Stimulated activated CD8-positive, alpha-beta memory T cell treated with anti-CD3 and anti-CD28 coated beads, Interleukin-7, amount 100 ng/mL, for 1 hour (primary cell): ENCODE results near the gene CALML5.

Experiments used
- DNase-seq, 2 donors: peaks; one replicate each; pipeline ENCODE4 v3.0.0-alpha.2; 2020; ENCODE audit warnings: low read depth in 2 of 2

CALML5 gene

GRCh38 chr10:5461914-5462840, 37.2 kb downstream of the CALML5 start:
- no peak for DNase-seq

DNA sequence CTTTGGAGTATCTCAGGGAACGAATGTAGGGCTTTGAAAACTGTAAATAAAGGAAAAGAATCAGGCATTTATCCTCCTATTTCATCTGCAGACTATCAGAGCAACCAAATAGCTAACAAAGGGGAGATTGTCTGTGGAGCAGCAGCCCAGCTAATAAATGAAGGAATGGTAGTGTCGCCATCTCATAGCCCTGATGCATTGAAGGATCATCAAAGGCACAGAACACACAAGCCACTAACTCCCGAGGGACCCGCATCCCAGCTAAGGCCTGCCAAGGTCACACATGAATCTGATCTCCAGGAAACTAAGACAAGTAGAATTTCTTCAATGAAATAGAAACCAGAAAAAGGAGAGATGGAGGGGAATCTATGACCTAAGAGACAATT, 38.2 kb downstream of the CALML5 start:
- no peak for DNase-seq

DNA sequence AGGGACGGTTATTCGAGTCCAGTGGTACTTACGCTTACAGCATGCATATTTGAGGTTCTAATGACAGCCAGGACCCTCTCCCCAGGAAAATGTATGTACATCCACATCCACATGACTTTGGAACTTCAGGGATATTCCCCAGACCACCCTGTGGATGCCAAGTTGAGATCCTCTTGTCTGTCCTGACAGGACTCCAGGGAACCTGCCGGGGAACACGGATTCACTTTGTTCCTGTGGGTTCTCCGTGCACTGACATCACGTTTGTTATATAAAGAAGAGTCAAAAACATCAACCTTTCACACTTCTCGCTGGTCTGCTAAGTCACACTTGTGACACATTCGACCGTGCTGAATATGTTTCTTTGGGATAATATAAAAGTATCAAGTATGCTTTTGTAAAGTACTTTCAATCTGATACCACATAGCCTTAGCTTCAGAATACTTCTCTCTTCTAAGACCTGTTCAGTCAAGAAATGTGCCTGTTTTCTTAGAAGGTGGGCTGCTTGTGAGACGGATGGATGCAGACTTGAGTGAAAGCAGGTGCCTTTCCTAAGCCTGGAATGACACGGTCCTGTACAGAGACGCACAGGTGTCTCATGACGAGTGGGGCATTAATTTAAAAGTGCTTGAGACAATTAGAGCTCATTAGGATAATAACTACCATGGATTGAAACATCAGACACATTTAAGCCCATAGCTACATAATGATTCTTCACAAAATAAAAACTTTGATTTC, 38.7 kb downstream of the CALML5 start:
- DNase-seq: no peak

GRCh38 chr10:5458949-5459747, 40.2 kb downstream of the CALML5 start:
- DNase-seq: no peak

DNA sequence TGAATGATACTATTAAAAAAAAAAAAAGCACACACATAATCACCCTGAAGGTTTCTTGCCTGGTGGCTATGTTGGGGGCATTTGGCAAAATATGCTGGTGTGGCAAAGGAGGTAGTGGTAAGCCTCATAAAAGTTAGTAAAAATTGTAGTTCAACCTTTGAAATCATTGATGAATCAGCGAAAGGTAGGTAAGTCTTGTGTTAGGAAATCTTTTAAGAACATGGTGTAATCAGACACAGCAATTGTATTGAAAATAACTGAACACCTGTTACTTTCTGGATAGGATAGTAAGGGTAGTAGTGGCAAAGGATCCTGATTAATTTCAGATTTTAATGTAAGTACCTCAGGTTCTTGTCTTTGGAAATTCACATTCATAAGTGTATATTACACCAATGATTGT, 40.9 kb downstream of the CALML5 start:
- no peak for DNase-seq

DNA sequence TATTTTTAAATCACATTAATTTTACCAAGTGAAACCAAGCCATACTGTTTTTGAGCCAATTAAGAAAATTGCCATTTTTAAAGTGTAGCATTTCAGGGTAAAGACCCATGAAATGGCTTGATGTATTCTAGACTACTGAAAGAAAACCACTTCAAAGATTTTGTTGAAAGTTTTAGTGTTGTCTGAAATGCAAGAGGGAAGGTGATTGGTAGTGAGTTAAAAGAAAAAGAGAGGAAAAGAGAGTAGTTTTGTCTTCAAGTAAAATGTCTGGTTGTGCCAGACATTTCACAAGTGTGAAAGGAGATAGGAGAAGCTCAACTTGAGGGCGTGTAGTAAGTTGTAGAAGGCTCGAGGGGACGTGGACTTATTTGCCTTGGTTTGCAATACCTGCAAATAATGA, 41.6 kb downstream of the CALML5 start:
- no peak for DNase-seq

- no peak for DNase-seq
Measured at GRCh38 chr10:5456563-5456962, 42.8 kb downstream of the CALML5 start.

GRCh38 chr10:5453749-5454489, 45.5 kb downstream of the CALML5 start:
- no peak for DNase-seq

DNA sequence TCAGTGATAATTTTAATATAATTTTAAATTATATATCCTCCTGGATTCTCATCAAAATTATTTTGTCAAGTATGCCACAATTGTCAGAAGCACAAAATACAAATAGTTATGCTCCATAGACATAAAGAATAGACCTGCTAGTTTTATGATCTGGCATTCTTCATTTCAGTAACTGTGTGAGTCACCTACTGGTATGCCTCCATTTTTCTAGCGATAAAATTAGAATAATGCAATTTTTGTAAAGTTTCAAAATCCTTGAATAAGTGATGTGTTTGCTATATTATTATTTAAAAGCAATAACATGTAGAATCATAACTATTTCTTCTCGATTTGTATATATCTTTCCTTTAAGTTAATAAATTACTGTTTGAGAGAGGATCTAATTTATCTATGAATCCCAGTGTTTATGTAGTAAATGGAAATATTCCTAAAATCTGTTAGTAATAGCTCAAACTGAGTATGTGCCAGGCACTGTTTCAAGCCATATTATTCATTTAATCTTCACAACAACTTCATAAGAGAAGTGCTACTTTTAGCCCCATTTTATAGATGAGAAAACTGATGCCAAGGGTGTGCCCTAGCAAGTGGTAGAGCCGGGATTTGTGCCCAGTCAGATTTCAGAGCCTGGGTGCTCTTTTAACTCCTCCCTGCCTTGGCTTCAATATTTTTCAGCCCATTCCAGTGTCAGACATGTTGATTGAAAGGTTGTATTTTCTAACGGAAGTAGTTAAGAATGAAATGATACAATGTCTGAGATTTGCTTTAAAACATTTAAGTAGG, 48.6 kb downstream of the CALML5 start:
- no peak for DNase-seq

DNA sequence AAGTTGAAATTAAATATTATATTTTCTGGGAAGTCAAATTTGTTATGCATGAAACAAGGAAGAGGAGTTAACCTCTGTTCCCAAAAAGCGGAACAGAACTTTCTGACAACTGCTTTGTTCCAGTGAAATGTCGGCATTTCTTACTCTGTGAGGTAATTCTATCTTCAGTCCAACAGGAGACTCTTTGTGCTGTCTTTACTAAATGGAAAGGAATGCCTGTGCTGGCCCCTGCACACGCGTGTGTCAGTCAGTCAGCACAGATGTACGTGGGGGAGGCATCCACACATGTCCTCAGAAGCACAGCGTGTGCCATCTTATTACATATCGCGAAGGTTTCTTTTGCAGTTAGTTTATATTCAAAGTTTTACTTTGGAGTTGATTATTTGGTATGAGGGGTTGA, 49.5 kb downstream of the CALML5 start:
- DNase-seq: no peak

- no peak for DNase-seq
Measured at GRCh38 chr10:5449227-5449626, 50.1 kb downstream of the CALML5 start.
